Measurements from ENCODE around the gene RNF8. TPM values are rescaled to one million over a fixed set of nuclear protein-coding genes. Genes with fewer than 3 reads are reported as not detected.
A peak's percentile ranks its signal among the peaks of the same experiment; 100 is the strongest.
"Not testable (repeated sequence)": the region's sequence is repeated elsewhere in the genome, so short reads cannot be mapped to it uniquely, and the experiment has no call there.

RNF8 gene
- total RNA-seq, 2 donors from 2014 or later = 18.1 to 28.0 TPM

- H3K27ac Mint-ChIP-seq = no peak overlapping the region
- no peak for DNase-seq (ENCODE audit: low spot score in 2 of 2)
- H3K9me3 Mint-ChIP-seq = no peaks in the 10 kb centered on the region
- no peak for ATAC-seq
- no peaks in the 10 kb centered on the region for H3K36me3 Mint-ChIP-seq
Measured at GRCh38 chr6:37340639-37340943, 13.2 kb upstream of the RNF8 start.

DNA sequence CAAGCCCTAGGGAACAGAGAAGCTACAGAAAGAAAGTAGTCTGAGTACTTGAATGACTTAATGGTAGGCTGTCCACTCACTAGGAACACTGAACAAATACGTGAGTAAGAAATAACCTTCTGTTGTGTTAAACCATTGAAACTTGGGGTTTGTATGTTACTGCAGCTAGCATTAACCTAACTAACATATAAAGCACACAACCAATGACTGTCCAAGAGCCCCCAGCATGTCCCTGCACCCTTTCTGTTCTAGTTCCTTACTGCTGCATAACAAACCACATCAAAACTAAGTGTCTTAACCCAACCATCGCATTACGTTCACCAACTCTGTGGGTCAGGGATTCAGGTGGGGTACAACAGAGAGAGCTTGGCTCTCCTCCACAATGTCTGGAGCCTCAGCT, 10.5 kb upstream of the RNF8 start:
- DNase-seq (ENCODE audit: low spot score in 2 of 2) = no peak

DNA sequence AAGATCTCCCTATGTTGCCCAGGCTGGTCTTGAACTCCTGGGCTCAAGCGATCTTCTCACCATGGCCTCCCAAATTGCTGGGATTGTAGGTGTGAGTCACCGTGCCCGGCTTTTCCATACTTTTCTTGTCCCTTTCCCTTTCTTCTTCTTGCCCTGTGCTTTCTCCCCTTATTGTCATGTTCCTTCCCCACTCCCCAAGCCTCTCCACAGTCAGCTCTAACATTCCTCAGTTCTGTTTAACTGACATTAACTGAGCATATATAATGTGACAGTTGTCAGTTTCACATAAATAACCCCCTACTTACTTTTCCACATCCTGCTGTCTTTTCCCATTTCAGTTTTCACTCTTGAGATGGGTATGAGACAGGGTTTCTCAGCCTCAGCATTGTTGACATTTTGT, 9.5 kb upstream of the RNF8 start:
- ATAC-seq = no peak
- DNase-seq (ENCODE audit: low spot score in 2 of 2) = no peak
- Mint-ChIP-seq H3K27ac (no peak overlapping the region), H3K9me3 (no peaks in the 10 kb centered on the region), H3K36me3 (no peaks in the 10 kb centered on the region)

More for the DNA sequence above, 10.5 kb upstream of the RNF8 start:
- Mint-ChIP-seq H3K36me3 (no peaks in the 10 kb centered on the region), H3K9me3 (no peaks in the 10 kb centered on the region), H3K27ac (no peak overlapping the region)
- no peak for ATAC-seq

DNA sequence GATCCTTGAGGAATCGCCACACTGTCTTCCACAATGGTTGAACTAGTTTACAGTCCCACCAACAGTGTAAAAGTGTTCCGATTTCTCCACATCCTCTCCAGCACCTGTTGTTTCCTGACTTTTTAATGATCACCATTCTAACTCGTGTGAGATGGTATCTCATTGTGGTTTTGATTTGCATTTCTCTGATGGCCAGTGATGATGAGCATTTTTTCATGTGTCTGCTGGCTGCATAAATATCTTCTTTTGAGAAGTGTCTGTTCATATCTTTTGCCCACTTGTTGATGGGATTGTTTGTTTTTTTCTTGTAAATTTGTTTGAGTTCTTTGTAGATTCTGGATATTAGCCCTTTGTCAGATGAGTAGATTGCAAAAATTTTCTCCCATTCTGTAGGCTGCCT, 8.0 kb upstream of the RNF8 start:
- not testable (repeated sequence) for ATAC-seq; DNase-seq (ENCODE audit: low spot score in 2 of 2); H3K27ac Mint-ChIP-seq; H3K36me3 Mint-ChIP-seq; H3K9me3 Mint-ChIP-seq

DNA sequence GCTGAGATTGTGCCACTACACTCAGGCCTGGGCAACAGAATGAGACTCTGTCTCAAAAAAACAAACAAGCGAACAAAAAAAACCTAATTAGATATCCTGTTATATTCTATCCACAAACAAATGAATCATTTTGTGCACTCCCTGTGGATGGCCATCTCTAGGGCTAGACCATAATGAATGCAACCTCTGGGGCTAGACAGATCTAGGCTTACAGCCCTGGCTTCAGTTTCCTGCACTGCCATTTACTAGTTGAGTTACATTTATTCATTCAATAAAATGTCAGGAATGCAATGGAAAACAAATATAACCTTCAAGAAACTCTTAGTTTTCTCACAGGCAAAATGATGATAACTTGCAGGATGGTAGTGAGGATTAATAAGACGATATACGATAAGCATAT, 6.6 kb upstream of the RNF8 start:
- ATAC-seq (no peak), DNase-seq (ENCODE audit: low spot score in 2 of 2) (no peak)
- Mint-ChIP-seq H3K27ac (no peak overlapping the region), H3K36me3 (no peaks in the 10 kb centered on the region), H3K9me3 (no peaks in the 10 kb centered on the region)

- H3K9me3 Mint-ChIP-seq = no peaks in the 10 kb centered on the region
- DNase-seq (ENCODE audit: low spot score in 2 of 2) (no peak), ATAC-seq (no peak)
- no peaks in the 10 kb centered on the region for H3K36me3 Mint-ChIP-seq
- no peak overlapping the region for H3K27ac Mint-ChIP-seq
Measured at GRCh38 chr6:37347670-37348111, 6.1 kb upstream of the RNF8 start.

DNA sequence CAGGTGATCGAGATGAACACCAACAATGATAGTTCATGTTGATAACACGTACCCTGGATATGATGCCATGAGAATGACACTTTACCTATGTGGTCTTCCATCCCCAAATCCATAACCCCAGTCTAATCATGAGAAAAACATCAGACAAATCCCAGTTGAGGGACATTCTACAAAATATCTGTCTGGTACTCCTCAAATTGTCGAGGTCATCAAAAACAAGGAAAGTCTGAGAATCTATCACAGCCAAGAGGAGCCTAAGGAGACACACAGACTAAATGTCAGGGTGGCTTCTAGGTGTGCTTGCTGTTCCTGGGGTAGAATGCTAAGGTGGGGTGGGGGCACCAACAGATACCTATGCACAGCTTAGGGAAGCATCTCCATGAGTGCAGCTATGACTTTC, 2.8 kb upstream of the RNF8 start:
- no peaks in the 10 kb centered on the region for H3K9me3 Mint-ChIP-seq
- ATAC-seq = no peak
- no peak for DNase-seq (ENCODE audit: low spot score in 2 of 2)
- H3K27ac Mint-ChIP-seq = no peak overlapping the region
- peaks cover 10 to 19% of the 10 kb centered on the region in 2 donors for H3K36me3 Mint-ChIP-seq

DNA sequence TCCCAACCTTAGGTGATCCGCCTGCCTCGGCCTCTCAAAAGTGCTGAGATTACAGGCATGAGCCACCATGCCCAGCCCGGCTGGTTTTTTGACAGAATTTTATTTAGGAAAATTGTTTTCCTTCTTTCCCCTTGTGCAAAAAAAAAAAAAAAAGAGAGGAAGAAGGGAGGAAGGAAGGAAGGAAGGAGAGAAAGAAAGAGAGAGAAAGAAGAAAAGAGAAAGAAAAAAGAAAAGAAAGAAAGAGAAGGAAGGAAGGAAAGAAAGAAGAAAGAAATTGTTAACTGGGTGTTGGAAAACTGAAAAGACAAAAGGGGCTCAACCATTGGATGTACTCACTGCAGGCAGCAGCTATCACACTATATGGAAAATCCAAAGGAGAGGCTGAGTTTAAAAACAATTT, 1.4 kb upstream of the RNF8 start:
- Mint-ChIP-seq H3K9me3 (no peaks in the 10 kb centered on the region), H3K36me3 (peaks cover 10 to 19% of the 10 kb centered on the region in 2 donors), H3K27ac (peak overlapping the region in 1 of 2 donors; percentile 79)
- no peak for ATAC-seq
- DNase-seq (ENCODE audit: low spot score in 2 of 2) = no peak

DNA sequence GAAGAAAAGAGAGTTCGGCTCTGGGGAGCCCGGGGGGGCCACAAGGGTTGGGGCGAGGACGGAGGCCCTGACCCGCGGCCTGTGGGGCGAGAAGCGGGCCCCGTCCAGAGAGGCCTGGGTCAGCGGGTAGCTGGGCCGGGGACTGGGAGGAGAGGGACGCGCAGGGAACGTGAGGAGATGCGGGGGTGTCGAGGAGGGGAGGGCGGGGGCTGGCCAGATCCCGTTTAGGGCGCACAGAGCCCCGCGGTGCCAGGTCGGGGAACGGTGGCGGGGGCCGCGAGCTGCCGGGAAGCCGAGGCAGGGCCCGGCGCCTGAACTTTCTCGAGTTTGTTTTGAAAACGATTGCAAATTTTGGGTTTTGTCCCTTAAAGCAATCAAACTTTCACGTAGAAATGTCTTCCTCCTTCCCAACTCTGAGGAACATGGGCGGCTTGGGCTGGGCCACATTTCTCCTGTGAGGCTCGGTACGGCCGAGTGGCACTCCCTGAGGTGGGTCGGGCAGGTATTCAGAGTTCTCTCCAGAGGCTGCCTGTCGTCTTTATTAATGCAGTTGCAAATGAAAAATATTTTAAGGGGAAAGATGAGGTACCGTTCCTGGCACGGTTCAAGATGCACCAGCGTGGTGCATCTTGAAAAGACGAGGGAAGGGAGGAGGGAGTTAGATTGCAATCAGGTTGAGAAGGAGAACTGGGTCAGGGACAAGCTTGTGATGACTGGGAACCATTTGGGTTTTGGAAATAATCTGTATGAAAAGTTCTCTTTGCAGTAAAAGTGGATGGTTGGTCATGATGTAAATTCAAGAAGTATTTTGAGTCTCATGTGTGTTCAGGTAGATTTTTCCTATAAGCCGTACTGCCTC, 972 bp downstream of the RNF8 start:
- peaks cover 14 to 19% of the 10 kb centered on the region in 2 donors for H3K36me3 Mint-ChIP-seq
- no peaks in the 10 kb centered on the region for H3K9me3 Mint-ChIP-seq
- H3K27ac Mint-ChIP-seq = peak overlapping the region; percentile 84 to 95
- DNase-seq (ENCODE audit: low spot score in 2 of 2) = peak in 1 of 2 donors; percentile 29
- ATAC-seq = peak; percentile 5 to 21

- H3K36me3 Mint-ChIP-seq = peaks cover 14 to 19% of the 10 kb centered on the region in 2 donors
- no peak for DNase-seq (ENCODE audit: low spot score in 2 of 2)
Measured at GRCh38 chr6:37357288-37357687, 3.5 kb downstream of the RNF8 start.

DNA sequence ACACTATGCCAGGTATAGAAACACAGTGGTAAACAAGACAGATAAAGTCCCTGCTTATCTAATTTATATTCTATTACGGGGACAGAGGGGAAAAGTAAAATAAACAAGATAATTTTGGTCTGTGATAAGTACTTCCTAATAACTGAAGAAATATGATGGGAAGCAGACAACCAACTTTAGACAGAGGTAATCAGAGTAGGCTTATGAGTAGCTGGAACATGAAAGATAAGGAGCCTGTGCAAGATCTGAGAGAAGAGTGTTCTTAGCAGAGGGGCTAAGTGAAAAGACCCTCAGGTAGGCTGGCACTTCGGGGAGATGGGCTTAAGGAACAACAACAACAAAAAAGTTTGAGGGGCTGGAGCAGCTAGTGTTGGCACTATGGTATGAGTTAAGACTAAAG, 4.1 kb downstream of the RNF8 start:
- ATAC-seq (no peak), DNase-seq (ENCODE audit: low spot score in 2 of 2) (no peak)
- Mint-ChIP-seq H3K27ac (peak overlapping the region in 1 of 2 donors; percentile 25), H3K9me3 (no peaks in the 10 kb centered on the region), H3K36me3 (peaks cover 14 to 19% of the 10 kb centered on the region in 2 donors)

More at GRCh38 chr6:37357288-37357687, 3.5 kb downstream of the RNF8 start:
- no peak overlapping the region for H3K27ac Mint-ChIP-seq
- no peak for ATAC-seq
- H3K9me3 Mint-ChIP-seq = no peaks in the 10 kb centered on the region

DNA sequence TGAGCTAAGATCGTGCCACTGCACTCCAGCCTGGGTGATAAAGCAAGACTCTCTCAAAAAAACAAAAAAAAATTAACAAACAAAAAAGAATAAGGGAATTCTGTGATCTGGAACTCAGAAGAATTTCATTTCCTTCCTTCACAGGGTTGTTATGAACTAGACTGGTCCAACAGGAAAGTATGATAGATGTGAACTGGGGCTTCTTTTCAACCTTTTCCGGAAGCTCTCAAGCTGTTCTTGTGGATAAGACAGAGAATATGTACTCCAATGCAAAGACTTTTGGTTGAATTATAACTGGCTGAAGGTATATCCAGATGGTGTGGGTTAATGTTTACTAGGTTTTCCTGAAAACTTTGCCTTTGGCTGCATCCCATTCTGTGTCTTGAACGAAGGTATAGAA, 5.3 kb downstream of the RNF8 start:
- ATAC-seq (no peak), DNase-seq (ENCODE audit: low spot score in 2 of 2) (no peak)
- peaks cover 8 to 13% of the 10 kb centered on the region in 2 donors for H3K36me3 Mint-ChIP-seq
- no peak overlapping the region for H3K27ac Mint-ChIP-seq
- H3K9me3 Mint-ChIP-seq = no peaks in the 10 kb centered on the region

DNA sequence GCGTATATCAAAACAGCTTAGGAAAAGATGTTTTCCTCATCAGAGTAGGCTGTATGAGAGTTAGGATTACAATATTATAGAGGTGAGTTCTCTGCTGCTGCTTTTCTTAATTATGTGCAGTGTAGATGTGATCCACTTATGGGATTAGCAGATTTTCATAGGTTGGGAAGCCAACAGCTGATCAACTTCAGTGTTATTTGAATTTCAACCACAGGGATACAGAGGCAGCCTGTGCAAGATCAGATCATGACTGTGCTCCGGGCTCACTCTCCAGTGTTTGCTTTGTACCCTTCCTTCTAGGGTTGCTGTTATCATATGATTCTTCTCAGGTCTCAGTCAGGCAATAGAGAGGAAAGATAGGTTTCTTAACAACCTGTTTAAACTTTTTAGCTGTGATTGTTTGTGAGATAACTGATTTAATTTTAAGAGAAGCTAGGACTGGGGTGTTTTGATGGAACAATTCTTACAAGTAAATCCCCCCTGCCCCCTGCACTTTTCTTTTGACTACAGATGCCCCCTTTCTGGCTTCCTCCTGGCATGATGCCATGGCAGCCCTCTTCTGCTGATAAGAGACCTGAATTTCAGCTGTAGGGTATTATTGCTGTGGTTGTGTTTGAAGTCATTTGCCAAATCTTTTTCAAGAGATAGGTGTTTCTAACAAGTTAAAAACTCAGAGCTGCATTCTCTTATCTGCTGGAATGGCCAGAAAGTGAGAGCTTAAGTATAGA, 8.5 kb downstream of the RNF8 start:
- H3K27ac Mint-ChIP-seq = no peak overlapping the region
- no peak for ATAC-seq
- DNase-seq (ENCODE audit: low spot score in 2 of 2) = no peak
- peaks cover 0 to 4% of the 10 kb centered on the region in 2 donors for H3K36me3 Mint-ChIP-seq
- H3K9me3 Mint-ChIP-seq = no peaks in the 10 kb centered on the region

DNA sequence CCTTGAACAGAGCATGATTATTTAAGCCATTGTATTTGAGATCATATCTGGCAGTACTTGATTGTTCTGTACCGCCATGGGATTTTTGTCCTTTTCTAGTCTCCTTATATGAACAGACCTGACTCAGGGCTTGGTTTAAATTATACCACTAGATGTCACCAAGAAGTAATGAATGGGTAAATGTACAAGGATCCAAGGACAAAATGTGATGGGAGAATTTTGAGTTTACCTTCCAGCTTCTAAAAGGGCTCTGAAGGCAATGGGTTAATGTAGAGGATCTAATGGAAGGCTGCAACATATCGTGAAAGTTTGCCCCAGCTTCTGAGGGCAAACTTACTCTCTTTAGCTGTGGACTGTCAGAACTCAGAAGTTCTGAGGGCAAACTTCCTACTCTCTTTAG, 12.0 kb downstream of the RNF8 start:
- Mint-ChIP-seq H3K27ac (no peak overlapping the region), H3K36me3 (peaks cover 5 to 7% of the 10 kb centered on the region in 2 donors), H3K9me3 (no peaks in the 10 kb centered on the region)
- DNase-seq (ENCODE audit: low spot score in 2 of 2) (no peak), ATAC-seq (no peak)

GRCh38 chr6:37366910-37367309, 13.1 kb downstream of the RNF8 start:
- ATAC-seq (no peak), DNase-seq (ENCODE audit: low spot score in 2 of 2) (no peak)
- H3K36me3 Mint-ChIP-seq = peaks cover 5 to 7% of the 10 kb centered on the region in 2 donors
- H3K9me3 Mint-ChIP-seq = no peaks in the 10 kb centered on the region
- no peak overlapping the region for H3K27ac Mint-ChIP-seq

DNA sequence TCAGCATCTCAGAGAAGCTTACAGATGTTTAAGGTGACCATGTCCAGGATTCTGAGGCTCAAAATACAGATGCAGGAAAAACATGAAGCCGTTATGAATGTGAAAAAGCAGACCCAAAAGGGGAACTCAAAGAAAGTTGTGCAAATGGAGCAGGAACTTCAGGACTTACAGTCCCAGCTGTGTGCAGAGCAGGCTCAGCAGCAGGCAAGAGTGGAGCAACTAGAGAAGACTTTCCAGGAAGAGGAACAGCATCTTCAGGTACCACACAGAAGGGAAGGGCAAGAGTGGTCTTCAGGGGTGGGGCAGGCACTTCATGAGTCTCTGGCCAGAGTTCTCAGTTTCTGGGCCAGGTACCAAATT, 15.2 kb downstream of the RNF8 start:
- H3K27ac Mint-ChIP-seq = peak overlapping the region; percentile 33 to 92
- H3K36me3 Mint-ChIP-seq = peaks cover 5 to 7% of the 10 kb centered on the region in 2 donors

DNA sequence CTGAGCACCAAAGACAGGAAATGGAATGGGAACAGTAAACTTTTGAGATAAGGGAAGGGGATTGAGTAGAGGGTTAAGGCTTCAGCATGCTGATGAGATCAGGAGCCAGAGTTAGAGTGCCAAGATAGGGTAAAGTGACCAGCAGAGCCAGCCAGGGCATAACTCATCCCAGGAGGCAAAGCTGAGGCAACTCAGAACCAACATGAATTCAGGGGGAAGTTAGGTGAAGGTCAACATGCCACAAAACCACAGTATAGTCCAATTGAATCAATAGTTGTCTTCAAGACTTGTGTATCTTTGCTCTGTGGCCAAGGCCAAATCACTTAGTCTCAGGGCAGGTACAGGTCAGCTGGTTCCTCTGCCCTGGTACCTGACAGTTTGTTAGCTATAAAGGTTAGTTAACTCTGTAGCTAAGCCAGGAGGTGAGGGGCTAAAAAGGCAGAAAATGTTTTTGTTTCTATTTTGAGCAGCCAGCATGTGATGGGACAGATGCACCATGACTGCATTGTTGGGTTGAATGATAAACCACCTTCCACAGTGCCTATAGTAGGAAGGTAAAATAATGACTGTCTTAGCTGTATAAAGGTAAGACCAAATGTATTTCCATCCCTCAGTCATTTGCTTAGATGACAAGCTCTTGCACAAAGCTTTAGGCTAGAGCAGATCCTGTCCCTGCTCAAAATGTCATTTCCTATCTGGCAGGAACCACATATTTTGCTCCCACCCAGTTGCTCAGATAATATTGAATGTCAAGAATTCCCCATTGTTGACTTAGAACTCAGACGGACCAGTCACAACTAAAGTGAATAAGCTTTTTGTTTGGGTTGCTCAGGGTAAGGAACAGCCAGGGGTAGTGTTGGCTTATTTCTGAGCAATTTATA, 15.8 kb downstream of the RNF8 start:
- DNase-seq (ENCODE audit: low spot score in 2 of 2) (no peak), ATAC-seq (peak in 1 of 2 donors; percentile 63)
- Mint-ChIP-seq H3K27ac (peak overlapping the region; percentile 33 to 92), H3K9me3 (no peaks in the 10 kb centered on the region), H3K36me3 (peaks cover 5 to 7% of the 10 kb centered on the region in 2 donors)

More for the DNA sequence above, 15.2 kb downstream of the RNF8 start:
- ATAC-seq (no peak), DNase-seq (ENCODE audit: low spot score in 2 of 2) (no peak)
- no peaks in the 10 kb centered on the region for H3K9me3 Mint-ChIP-seq

All from activated naive CD4-positive, alpha-beta T cell treated with anti-CD3 and anti-CD28 coated beads, Interleukin-2, amount 50 U/mL, for 72 hours (primary cell).